ENCODE measurements around the gene DDX25.

DDX25 gene

DNA sequence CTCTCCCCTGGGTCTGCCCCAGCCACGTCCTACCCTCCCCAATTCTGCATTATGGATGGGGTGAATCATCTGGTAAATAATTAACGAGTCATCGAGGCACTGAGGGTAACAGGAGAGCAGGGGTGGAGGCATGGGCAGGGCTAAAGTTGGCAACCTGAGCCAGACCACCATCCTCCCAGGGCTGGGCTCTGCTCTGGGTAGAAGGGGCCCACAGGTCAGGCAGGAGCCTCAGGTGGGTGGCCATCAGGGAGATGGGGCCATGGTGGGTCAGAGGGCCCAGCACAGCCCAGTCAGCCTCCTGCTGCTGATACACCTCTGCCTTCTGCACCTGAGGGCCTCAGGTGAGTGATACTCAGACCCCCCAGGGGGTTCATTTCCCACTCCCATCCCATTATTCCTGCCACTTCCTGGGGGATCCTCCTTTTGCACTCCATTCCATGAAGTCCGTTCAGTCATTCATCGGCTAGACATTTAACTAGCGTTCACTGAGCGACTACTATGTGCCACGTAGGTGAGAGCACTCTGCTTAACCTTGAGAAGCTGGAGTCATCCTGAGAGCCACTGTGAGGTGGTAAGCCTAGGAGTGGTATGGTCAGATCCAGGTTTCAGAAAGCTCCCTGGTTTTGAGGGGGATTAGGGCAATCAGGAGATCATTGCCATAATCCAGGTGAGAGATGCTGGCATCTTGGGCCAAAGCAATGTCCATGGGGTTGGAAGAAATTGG lies 41.7 kb downstream of the DDX25 start, which contains the start of gene VSIG10L2:
Gene VSIG10L2, plus strand, starts transcription at position 248 of the 724 bp plus-strand sequence. Its CDS starts 12 bp downstream, at position 260.
- Mint-ChIP-seq H3K4me1 (peaks cover 30% of the 10 kb centered on the region), H3K9me3 (no peaks in the 10 kb centered on the region), H3K27ac (no peak within 1 kb of the TSS), H3K27me3 (ENCODE audit: low read depth, poor library complexity) (no peaks in the 10 kb centered on the region), H3K36me3 (ENCODE audit: low read depth) (no peaks in the 10 kb centered on the region), H3K4me3 (no peak within 1 kb of the TSS)
- TF ChIP-seq, protein P1, sequence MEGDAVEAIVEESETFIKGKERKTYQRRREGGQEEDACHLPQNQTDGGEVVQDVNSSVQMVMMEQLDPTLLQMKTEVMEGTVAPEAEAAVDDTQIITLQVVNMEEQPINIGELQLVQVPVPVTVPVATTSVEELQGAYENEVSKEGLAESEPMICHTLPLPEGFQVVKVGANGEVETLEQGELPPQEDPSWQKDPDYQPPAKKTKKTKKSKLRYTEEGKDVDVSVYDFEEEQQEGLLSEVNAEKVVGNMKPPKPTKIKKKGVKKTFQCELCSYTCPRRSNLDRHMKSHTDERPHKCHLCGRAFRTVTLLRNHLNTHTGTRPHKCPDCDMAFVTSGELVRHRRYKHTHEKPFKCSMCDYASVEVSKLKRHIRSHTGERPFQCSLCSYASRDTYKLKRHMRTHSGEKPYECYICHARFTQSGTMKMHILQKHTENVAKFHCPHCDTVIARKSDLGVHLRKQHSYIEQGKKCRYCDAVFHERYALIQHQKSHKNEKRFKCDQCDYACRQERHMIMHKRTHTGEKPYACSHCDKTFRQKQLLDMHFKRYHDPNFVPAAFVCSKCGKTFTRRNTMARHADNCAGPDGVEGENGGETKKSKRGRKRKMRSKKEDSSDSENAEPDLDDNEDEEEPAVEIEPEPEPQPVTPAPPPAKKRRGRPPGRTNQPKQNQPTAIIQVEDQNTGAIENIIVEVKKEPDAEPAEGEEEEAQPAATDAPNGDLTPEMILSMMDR (IDR thresholded peaks at IDR 0.05): no peak
- DNase-seq: no peak

GRCh38 chr11:125946712-125947418 lies 42.6 kb downstream of the DDX25 start:
- Mint-ChIP-seq H3K27ac (no peak overlapping the region), H3K27me3 (ENCODE audit: low read depth, poor library complexity) (no peaks in the 10 kb centered on the region), H3K36me3 (ENCODE audit: low read depth) (no peaks in the 10 kb centered on the region), H3K4me3 (no peak overlapping the region), H3K9me3 (no peaks in the 10 kb centered on the region), H3K4me1 (peaks cover 29% of the 10 kb centered on the region)
- TF ChIP-seq, protein P1 (IDR thresholded peaks at IDR 0.05): no peak
- no peak for DNase-seq

GRCh38 chr11:125947419-125948277 lies 43.3 kb downstream of the DDX25 start:
- H3K4me1 Mint-ChIP-seq: peaks cover 25% of the 10 kb centered on the region
- H3K9me3 Mint-ChIP-seq: no peaks in the 10 kb centered on the region
- no peaks in the 10 kb centered on the region for H3K36me3 Mint-ChIP-seq (ENCODE audit: low read depth)
- no peak overlapping the region for H3K27ac Mint-ChIP-seq
- H3K27me3 Mint-ChIP-seq (ENCODE audit: low read depth, poor library complexity): peaks cover 1% of the 10 kb centered on the region
- DNase-seq: no peak
- TF ChIP-seq, protein P1 (IDR thresholded peaks at IDR 0.05): no peak
- no peak overlapping the region for H3K4me3 Mint-ChIP-seq

DNA sequence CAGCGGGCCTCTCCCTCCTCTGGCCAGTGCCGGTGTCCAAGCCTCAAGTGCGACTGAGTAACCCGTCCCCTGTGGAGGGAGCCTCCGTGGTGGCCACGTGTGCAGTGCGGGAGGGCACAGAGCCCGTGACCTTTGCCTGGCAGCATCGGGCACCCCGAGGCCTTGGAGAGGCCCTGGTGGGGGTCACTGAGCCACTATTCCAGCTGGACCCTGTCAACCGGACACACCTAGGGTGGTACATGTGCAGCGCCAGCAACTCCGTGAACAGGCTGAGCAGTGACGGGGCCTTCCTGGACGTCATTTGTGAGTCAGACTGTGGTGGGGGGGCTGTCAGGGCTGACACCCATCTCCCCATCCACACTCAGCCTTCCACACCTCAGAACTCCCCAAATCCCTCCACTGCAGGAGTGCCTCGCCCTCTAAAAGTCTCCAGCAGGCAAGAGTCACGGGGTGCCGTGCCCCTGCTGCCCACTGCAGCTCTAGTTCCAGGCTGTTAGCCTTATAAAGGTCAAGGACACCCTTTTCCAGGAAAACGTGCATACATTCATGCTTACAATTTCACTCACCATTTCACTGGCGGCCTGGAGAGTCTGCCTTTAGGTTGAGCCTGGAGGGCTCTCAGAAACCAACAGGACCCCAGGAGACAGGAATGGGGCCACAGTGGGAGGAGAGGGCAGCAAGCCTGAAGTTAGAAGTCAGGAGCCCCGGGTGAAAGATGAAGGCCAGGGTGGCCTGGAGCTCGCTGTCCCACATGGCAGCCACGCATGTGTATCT lies 44.2 kb downstream of the DDX25 start:
- Mint-ChIP-seq H3K4me1 (peaks cover 22% of the 10 kb centered on the region), H3K4me3 (no peak overlapping the region), H3K36me3 (ENCODE audit: low read depth) (no peaks in the 10 kb centered on the region), H3K27me3 (ENCODE audit: low read depth, poor library complexity) (peaks cover 2% of the 10 kb centered on the region), H3K9me3 (no peaks in the 10 kb centered on the region), H3K27ac (peak overlapping the region; percentile 25)
- TF ChIP-seq, protein P1 (IDR thresholded peaks at IDR 0.05): no peak
- DNase-seq: no peak
